HepG2 (cell line): ENCODE measurements around the gene HOTAIR. TPM values are rescaled to one million over a fixed set of nuclear protein-coding genes. Genes with fewer than 3 reads are reported as not detected.

Experiments
- CAMTA2 ChIP-seq: sonication (generic); formaldehyde crosslinking; IDR thresholded peaks from 2 replicates; pipeline ENCODE4 v1.4.0; 2020; ENCODE audit warnings: mild to moderate bottlenecking, missing genetic modification reagents, borderline replicate concordance
- CSRNP2 ChIP-seq: sonication (generic); formaldehyde crosslinking; conservative IDR thresholded peaks from 2 replicates; pipeline ENCODE4 v1.8.0; 2022; ENCODE audit warnings: low read depth, missing genetic modification reagents
- EED ChIP-seq: sonication (generic); formaldehyde crosslinking; IDR thresholded peaks from 2 replicates; pipeline ENCODE4 v1.5.0; 2020; ENCODE audit warnings: mild to moderate bottlenecking, missing genetic modification reagents
- ELF3 ChIP-seq: IDR thresholded peaks from 2 replicates; pipeline ENCODE4 v1.6.1; 2016; ENCODE audit warnings: missing genetic modification reagents, missing compliant biosample characterization
- ETV5 ChIP-seq: IDR thresholded peaks from 2 replicates; pipeline ENCODE4 v1.6.1; 2018; ENCODE audit warnings: missing biosample characterization, missing genetic modification reagents, inconsistent platforms, borderline replicate concordance
- IRF1 ChIP-seq: sonication (generic); formaldehyde crosslinking; IDR thresholded peaks from 2 replicates; pipeline ENCODE4 v1.4.0; 2020; ENCODE audit warnings: low read depth, mild to moderate bottlenecking, missing genetic modification reagents
- RBM39 ChIP-seq: fragments of 200-400 bp; formaldehyde crosslinking; IDR thresholded peaks from one replicate; pipeline ENCODE4 v1.6.1; 2018; ENCODE audit warnings: antibody characterized with exemption, mild to moderate bottlenecking, low read depth, low read length; ENCODE audit not compliant: poor library complexity, severe bottlenecking
- SMC3 ChIP-seq: IDR thresholded peaks from 2 replicates; pipeline ENCODE4 v1.6.1; 2011; ENCODE audit warnings: low read length, improper control_type of control experiment
- TAF1 ChIP-seq: sonication (generic); formaldehyde crosslinking; IDR thresholded peaks from 2 replicates; pipeline ENCODE4 v1.4.0; 2020; ENCODE audit warnings: missing genetic modification reagents
- TBX2 ChIP-seq: sonication (generic); formaldehyde crosslinking; IDR thresholded peaks from 2 replicates; pipeline ENCODE4 v1.5.0; 2020; ENCODE audit warnings: missing genetic modification reagents, mild to moderate bottlenecking, borderline replicate concordance
- TCF12 ChIP-seq, 2 experiments: fragments of 450-650 bp in 1 of 2; sonication (generic) in 1 of 2; formaldehyde crosslinking in 1 of 2; IDR thresholded peaks; 2 replicates each; pipeline versions ENCODE4 v1.6.1 to v1.8.0; 2017 to 2022; ENCODE audit warnings: antibody characterized with exemption in 1 of 2, mild to moderate bottlenecking in 1 of 2, missing genetic modification reagents in 1 of 2, moderate library complexity in 1 of 2
- WIZ ChIP-seq: sonication (generic); formaldehyde crosslinking; IDR thresholded peaks from 2 replicates; pipeline ENCODE4 v1.5.1; 2020; ENCODE audit warnings: mild to moderate bottlenecking, missing genetic modification reagents
- ZFP1 ChIP-seq: IDR thresholded peaks from 2 replicates; pipeline ENCODE4 v1.6.1; 2016
- ZFP37 ChIP-seq: sonication (generic); formaldehyde crosslinking; IDR thresholded peaks from 2 replicates; pipeline ENCODE4 v1.4.0; 2020; ENCODE audit warnings: missing genetic modification reagents, borderline replicate concordance
- ZGPAT ChIP-seq: IDR thresholded peaks from 2 replicates; pipeline ENCODE4 v1.6.1; 2016; ENCODE audit warnings: mild to moderate bottlenecking
- ZNF180 ChIP-seq: sonication (generic); formaldehyde crosslinking; IDR thresholded peaks from 2 replicates; pipeline ENCODE4 v1.4.0; 2020; ENCODE audit warnings: low read depth, missing genetic modification reagents, borderline replicate concordance
- ZNF501 ChIP-seq: sonication (generic); formaldehyde crosslinking; IDR thresholded peaks from 2 replicates; pipeline ENCODE4 v1.5.1; 2020; ENCODE audit warnings: mild to moderate bottlenecking, moderate library complexity, missing genetic modification reagents
- ZNF503 ChIP-seq: sonication (generic); formaldehyde crosslinking; IDR thresholded peaks from 2 replicates; pipeline ENCODE4 v1.4.0; 2020; ENCODE audit warnings: missing genetic modification reagents
- ZNF720 ChIP-seq: sonication (generic); formaldehyde crosslinking; IDR thresholded peaks from 2 replicates; pipeline ENCODE4 v1.4.0; 2020; ENCODE audit warnings: missing genetic modification reagents
- polyA plus RNA-seq, 8 experiments: library from polyadenylated mRNA; depleted of rRNA in 3 of 8; stranded (reverse) in 7 of 8; unstranded in 1 of 8; fragments of >200 nt; fragmentation: Illumina TruSeq in 4 of 8; extraction: Trizol in 4 of 8; gene quantifications; 2 replicates each; pipeline versions ENCODE4 v1.2.1 to v1.2.3, GENCODE V29; 2011 to 2016; ENCODE audit warnings: low read depth in 4 of 8, missing spikeins in 1 of 8, mixed read lengths in 1 of 8; ENCODE audit not compliant: insufficient read depth in 1 of 8
- total RNA-seq, 5 experiments: library from RNA; depleted of rRNA; stranded (reverse); fragments of >200 nt; fragmentation: Illumina TruSeq; extraction: Trizol; gene quantifications; 2 replicates each; pipeline ENCODE4 v1.2.3, GENCODE V29; 2016; ENCODE audit warnings: low read depth in 1 of 5
- TF ChIP-seq, protein P1 (sequence below): sonication (generic); formaldehyde crosslinking; IDR thresholded peaks from 2 replicates; pipeline ENCODE4 v1.5.0; 2020; ENCODE audit warnings: mild to moderate bottlenecking, missing genetic modification reagents, moderate library complexity

HOTAIR gene
- total and polyA plus RNA-seq, 2 of the 13 experiments (the other 11 are each of a cell fraction or from before 2014, with no cell fraction given): not detected

GRCh38 chr12:54005853-54006558 lies 31.3 kb upstream of the HOTAIR start (continued):
- TF ChIP-seq CSRNP2 (no peak), TCF12 (IDR thresholded peaks at IDR 0.05) (no peak), TCF12 (CRISPR knock-in tag; IDR thresholded peaks at IDR 0.05) (no peak), ETV5 (CRISPR knock-in tag) (no peak), EED (CRISPR knock-in tag) (no peak), ZFP37 (CRISPR knock-in tag) (no peak), ZNF720 (CRISPR knock-in tag) (no peak), IRF1 (no peak), ZNF180 (no peak), ZNF503 (CRISPR knock-in tag) (no peak), ZGPAT (CRISPR knock-in tag) (peak; percentile 45; the same call in 1 of the 2 replicates), CAMTA2 (CRISPR knock-in tag) (no peak), WIZ (CRISPR knock-in tag) (no peak), ZNF501 (CRISPR knock-in tag) (peak; percentile 54; the same call in 1 of the 2 replicates), TBX2 (CRISPR knock-in tag) (no peak), ZFP1 (CRISPR knock-in tag) (no peak), RBM39 (peak; percentile 50), SMC3 (peak; percentile 78), TAF1 (CRISPR knock-in tag) (no peak), ELF3 (CRISPR knock-in tag) (peak; percentile 27; the same call in 1 of the 2 replicates)
- TF ChIP-seq, protein P1, sequence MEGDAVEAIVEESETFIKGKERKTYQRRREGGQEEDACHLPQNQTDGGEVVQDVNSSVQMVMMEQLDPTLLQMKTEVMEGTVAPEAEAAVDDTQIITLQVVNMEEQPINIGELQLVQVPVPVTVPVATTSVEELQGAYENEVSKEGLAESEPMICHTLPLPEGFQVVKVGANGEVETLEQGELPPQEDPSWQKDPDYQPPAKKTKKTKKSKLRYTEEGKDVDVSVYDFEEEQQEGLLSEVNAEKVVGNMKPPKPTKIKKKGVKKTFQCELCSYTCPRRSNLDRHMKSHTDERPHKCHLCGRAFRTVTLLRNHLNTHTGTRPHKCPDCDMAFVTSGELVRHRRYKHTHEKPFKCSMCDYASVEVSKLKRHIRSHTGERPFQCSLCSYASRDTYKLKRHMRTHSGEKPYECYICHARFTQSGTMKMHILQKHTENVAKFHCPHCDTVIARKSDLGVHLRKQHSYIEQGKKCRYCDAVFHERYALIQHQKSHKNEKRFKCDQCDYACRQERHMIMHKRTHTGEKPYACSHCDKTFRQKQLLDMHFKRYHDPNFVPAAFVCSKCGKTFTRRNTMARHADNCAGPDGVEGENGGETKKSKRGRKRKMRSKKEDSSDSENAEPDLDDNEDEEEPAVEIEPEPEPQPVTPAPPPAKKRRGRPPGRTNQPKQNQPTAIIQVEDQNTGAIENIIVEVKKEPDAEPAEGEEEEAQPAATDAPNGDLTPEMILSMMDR (CRISPR knock-in tag): peak; percentile 90
